KG1 (cell line): Measurements from ENCODE around the gene PDGFRB.

Source experiments
- DNase-seq: peaks from one replicate; lab custom pipeline; 2025; lab: John Stamatoyannopoulos, UW

Gene PDGFRB

GRCh38 chr5:150130493-150130922 lies 25.1 kb downstream of the PDGFRB start:
- no peak for DNase-seq

DNA sequence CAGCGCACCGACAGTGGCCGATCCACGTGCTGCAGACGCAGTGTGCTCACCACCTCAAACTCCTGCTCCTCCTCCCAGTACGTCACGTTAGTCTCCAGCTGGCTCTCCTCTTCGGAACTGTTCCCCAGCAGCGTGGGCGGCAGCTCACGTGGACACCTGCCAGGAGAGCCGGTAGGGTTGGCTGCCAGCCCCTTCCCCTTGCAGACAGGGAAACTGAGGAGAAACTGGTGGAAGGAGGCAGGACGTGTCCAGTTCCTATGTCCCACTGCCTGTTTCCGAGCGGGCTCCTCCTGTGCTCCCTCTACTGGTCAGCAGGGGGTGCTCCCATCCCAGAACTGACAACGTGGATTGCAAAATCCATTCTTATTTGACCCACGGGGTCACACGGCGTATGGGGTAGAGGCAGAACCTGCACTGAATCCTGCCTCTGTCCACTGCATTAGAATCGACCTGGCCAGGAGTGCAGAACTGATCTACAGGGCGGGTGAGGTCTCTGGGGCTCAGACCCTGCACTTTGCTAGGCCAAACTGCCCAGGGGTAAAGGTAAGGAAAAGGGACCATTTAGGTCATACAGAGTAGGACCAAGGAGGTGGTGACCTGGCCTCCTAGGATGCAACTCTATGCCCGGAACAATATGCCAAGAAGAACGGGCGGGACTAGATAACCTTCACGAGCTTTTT lies 25.7 kb downstream of the PDGFRB start:
- no peak for DNase-seq

- DNase-seq, result no peak
Observed at GRCh38 chr5:150129454-150129812, 26.2 kb downstream of the PDGFRB start.

DNA sequence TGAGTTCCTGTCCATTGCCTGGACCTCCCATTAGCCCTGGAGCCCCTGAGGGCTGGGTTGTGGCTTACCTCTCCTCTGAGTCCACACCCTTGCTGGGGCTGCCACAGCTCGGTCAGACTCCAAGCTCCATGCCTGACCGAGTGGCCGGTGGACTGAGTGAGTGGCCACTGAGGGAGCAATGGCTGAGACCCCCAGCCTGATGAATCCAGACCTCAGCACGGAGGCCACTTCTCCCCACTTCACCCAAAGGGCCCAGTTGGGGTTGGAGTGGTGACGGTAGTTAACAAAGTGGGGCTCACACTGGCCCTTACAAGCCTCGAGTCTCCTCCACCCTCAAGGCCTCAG lies 28.8 kb downstream of the PDGFRB start:
- DNase-seq, result no peak

GRCh38 chr5:150126199-150126920 lies 29.3 kb downstream of the PDGFRB start:
- DNase-seq, result no peak

DNA sequence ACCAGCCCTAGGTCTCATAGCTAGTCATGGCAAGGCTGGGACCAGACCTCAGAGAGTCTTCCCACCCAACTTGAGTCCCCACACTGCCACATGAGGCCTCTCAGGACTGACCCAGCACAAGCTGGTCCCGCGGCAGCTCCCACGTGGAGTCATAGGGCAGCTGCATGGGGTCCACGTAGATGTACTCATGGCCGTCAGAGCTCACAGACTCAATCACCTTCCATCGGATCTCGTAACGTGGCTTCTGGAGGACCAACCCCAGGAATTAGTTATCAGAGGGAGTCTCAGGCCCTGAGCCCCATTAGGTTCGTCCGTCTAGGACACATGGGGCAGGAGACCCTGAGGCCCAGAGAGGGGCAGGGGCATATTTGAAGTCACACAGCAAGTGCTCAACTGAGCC lies 30.3 kb downstream of the PDGFRB start:
- DNase-seq, result no peak

- no peak for DNase-seq
Observed at GRCh38 chr5:150124596-150124995, 31.0 kb downstream of the PDGFRB start.

- DNase-seq, result no peak
Observed at GRCh38 chr5:150124111-150124557, 31.5 kb downstream of the PDGFRB start.

DNA sequence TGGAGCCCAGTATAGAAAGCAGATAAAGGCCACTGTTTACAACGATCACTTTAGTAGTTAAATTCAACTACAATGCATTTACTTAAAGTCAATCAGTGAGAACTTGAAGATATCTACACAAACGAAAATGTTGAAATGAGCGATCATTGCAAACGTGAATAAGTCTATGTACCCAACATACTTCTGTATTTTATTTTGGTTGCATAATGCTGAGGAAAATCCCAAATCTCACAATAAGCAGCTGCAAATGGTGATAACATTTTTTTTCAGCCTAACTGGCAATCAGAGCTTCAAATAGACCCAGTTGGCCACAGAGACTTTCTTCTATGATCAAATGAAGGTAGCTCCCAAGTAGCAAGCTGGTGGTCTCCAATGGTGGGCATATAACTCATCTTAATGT lies 32.1 kb downstream of the PDGFRB start:
- DNase-seq, result no peak

DNA sequence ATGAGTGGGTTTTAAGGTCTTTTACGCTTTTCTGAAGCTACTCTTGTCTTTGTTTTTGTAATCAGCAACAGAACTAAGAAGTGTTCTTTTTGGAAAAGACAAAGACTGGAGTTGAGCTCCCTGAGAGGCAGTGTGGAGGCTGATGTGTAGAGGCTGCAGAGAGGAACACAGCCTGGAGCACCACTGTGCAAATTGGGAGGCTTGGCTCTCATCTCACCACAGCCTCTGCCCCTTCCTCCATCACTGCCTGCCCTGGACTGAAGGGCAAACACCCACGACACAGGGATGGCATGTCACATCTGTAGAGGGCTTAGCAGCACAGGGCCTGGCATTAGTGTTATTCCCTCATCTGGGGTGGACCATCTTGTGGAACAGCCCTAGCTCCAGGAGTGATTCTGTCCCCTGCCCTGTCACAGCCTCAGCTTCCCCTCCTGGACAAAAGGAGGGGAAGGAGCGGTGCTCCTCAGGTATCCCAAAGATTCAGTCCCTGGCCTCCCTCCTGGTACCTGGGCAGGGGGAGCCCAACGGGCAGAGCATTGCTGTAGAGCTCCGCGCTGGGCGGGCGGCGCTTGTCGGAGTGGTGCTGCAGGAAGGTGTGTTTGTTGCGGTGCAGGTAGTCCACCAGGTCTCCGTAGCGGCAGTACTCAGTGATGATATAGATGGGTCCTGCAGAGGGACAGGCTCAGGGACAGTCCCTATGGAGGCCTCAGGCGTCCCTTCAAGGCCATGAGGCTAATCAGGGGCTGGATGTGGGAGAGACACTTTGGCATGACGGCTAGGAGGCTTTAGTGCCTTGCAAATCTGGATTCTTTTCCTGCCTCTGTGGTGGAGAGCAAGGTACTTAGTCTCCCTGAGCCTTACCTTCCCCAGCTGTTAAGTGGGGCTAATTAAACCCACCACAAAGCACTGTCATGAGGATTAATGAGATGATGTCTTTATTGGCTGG lies 32.8 kb downstream of the PDGFRB start:
- DNase-seq, result no peak

- DNase-seq, result no peak
Observed at GRCh38 chr5:150122158-150122510, 33.5 kb downstream of the PDGFRB start.

GRCh38 chr5:150121448-150122157 lies 34.0 kb downstream of the PDGFRB start:
- DNase-seq, result no peak

DNA sequence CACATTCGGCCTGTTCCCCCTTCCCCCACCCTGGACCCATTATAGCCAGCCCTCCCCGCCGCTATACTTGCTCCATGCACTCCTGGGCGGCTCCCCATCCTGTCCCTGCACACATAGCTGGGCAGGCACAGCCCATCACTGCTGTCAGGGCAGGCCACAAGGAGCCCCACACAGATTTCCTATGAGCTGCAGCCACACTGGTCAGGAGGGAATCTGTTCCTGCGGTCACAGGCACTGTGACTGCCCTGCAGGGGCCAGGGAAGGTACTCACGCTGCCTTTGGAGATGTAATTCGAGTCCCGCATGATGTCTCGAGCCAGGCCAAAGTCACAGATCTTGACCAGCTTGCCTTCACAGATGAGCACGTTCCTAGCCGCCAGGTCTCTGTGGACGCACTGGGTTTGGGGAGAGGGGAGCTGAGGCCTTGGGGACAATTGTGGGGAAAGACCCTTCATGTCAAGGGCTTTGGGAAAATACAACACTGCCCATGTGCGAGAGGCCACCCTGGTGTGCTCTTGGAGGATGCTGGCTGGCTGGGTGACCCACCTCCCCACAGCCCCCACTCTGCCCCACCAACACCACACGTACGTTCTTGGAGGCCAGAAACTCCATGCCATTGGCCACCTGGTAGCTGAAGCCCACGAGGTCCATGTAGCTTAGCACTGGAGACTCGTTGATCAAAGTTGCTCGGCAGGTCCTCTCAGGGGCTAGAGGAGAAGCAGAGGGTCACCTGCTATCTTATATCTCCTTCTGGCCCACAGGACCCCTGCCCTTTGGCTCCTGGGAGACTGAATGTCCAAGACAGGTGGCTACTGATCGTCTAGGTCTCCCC lies 34.8 kb downstream of the PDGFRB start:
- no peak for DNase-seq

GRCh38 chr5:150120062-150120441 lies 35.6 kb downstream of the PDGFRB start:
- DNase-seq, result no peak

GRCh38 chr5:150119421-150120061 lies 36.1 kb downstream of the PDGFRB start:
- no peak for DNase-seq

- DNase-seq, result no peak
Observed at GRCh38 chr5:150118561-150119229, 37.0 kb downstream of the PDGFRB start.

DNA sequence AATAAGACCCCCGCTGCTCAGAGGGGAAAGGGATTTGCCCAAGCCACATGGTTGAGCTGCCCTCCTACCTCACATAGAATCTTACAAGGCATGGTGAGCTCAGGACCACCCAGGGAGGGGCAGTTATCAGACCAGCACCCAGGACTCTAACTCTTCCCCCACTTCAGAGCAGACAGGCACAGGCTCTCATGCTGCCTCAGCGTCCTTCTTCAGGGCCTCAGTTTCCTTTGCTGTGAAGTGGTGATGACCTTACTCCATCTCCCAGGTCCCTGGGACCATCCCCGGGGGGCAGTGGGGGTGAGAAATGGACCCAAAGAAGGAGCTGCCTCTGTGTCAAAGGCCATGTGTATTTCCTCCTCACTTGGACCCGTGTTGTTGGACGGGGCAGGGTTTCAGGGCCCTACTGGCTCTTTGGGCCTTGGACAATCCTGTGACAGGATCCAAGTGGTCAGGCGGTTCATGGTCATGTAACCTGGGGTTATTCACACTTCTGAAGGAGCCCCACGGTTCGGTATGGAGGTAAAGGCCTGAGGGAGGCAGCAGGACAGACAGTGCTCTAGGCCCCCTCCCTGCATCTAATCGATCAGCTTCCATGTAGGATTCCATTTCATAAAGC lies 37.6 kb downstream of the PDGFRB start:
- no peak for DNase-seq

- DNase-seq, result no peak
Observed at GRCh38 chr5:150116667-150117400, 38.8 kb downstream of the PDGFRB start.

DNA sequence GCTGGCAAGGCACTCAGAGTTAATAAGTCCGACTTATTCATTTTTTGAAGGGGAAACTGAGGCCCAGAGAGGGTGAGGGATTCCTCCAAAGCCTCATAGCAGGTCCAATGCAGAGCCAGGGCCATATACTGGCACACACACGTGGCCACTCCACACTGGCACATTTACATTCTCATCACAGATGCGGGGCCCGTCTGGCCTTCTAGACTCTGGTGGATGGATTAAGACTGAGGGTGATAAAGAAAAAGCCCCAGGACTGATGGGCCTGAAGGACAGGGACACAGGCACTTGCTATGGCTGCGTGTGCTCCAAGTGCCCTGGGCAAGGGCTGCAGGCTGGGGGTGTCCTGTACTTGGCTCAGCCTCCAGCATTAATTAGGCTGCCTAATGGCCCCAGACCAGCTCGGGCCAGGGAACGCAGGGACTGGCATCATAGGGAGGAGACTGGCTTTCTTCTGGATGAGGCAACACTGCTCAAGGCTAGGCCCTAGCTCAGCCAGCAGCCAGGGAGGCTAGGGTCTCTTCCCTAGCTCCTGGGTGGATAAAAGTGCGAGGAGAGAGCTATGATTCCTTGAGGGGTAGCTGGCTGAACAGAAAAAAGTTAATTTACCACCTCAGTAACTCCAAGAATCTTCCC lies 40.8 kb downstream of the PDGFRB start:
- DNase-seq, result no peak
